Measurements from ENCODE around the gene CPSF4.

Gene CPSF4

DNA sequence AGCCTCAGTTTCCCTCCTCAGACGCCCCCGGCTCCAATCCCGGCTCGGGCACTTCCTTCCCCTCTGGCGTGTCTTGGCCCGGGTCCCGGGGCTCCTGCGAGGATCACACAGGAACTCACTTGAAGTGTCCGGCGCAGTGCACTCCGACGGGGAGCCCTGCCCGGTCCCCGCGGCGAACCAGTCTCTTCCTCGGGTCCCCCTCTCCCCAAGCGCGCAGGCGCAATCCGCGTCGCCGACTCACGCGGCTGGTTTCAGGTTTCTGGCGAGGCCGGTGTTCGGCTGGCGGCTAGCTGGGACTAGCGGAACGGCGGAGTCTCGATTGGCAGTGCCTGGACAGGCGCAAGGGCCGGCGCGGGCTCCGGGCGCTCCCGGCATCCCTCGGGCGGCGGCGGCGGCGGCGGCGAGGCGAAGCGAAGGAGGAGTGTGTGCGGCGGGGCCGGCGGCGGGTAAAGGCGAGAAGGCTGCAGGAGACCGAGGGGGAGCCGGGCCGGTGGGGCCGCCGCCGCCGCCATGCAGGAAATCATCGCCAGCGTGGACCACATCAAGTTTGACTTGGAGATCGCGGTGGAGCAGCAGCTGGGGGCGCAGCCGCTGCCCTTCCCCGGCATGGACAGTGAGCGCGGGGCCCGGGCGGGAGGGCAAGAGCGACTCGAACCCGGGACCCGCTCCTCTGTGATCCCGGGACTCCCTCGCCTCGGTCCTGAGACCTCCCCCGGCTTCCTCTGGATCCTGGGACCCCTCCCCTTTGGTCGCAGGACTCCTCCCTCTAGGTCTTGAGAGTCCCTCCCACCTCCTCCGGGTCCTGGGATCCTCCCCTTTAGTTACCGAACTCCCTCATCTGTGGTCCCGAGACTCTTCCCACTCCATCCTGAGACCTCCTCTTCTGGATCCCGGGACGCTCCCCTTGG lies at the start of gene CPSF4, which contains the start of gene PTCD1:
Gene CPSF4 (plus strand): TSS at position 371 of the 908 bp plus-strand sequence. CDS start 140 bp downstream, at position 511.
Gene PTCD1 (minus strand): TSS at position 226 of the 908 bp plus-strand sequence. CDS start 3,556 bp downstream, outside the sequence.
- DNase-seq, result peak; percentile 89 to 91

DNA sequence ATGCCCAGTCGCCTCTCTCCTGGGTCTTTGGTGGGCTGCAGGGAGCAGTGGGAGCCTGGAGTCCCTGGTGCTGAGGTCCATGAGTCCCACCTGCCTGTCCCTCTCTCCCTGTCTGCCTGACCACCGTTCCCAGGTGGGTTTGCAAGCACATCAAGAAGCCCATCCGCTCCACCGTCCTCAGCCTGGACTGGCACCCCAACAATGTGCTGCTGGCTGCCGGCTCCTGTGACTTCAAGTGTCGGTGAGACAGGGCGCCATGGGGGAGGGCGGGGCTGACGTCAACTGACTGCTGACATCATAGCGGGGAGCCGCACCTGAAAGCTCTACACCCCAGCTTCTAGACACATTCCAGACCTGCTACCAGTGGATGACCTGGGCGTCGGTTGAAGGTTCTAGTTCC lies 49.0 kb upstream of the CPSF4 start:
- no peak for DNase-seq

DNA sequence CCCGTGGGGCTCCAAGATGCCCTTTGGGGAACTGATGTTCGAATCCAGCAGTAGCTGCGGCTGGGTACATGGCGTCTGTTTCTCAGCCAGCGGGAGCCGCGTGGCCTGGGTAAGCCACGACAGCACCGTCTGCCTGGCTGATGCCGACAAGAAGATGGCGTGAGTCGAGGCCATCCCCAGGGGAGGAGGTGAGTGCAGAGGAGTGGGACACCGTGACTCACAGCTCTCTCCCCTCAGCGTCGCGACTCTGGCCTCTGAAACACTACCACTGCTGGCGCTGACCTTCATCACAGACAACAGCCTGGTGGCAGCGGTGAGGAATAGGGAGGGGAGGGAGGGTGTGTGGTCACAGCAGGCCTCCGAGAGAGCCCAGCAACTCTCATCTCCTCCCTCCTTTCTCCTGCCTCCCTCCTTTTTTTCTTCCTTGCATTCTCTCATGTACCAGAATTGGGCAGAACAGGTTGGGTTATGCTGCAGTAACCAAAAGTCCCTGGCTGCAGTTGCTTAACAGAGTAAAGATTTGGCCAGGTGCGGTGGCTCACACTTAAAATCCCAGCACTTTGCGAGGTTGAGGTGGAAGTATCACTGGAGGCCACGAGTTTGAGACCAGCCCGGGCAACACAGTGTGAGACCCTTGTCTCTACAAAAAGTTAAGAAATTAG lies 47.7 kb upstream of the CPSF4 start:
- no peak for DNase-seq

DNA sequence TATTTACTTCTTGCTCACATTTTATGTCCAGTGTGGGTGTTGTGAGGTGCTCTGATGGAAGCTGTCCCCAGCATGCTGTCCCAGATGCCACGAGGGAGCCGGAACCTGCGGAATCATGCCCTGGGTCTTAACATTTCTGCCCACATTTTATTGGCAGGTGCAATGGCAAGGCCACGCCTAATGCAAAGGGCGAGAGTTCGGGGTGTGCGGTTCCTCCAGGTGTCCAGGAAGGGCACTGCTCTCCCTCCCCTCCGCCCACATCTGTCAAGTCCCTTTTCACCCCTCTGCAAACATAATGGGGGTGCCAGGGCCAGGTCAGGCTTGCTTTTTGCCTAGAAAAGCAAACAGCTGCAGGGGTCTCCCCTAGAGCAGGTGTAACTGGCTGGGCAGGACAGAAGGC lies 46.7 kb upstream of the CPSF4 start:
- no peak for DNase-seq

DNA sequence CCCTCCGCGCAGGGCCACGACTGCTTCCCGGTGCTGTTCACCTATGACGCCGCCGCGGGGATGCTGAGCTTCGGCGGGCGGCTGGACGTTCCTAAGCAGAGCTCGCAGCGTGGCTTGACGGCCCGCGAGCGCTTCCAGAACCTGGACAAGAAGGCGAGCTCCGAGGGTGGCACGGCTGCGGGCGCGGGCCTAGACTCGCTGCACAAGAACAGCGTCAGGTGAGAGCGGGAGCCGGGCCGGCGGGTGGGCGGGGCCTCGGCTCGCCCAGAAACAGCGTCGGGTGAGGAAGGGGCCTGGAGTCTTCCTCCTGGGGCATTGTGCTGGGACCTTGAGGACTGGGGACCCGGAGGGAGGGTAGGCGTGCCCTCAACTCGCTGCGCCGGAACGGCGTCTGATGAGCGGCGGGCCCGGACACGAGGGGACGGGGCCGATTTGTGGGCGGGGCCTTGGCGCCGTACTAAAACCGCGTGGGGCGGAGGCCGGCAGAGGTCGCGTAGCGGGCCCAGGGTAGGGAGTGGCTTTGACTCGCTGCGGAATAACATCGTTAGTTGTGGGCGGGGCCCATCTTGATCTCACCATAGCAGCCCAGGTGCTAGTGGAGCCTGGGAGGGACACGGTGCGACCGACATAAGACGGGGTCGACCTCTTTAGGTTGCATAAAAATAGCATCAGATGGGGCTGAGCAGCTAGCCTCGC lies 45.9 kb upstream of the CPSF4 start:
- DNase-seq, result peak; percentile 77 to 81

DNA sequence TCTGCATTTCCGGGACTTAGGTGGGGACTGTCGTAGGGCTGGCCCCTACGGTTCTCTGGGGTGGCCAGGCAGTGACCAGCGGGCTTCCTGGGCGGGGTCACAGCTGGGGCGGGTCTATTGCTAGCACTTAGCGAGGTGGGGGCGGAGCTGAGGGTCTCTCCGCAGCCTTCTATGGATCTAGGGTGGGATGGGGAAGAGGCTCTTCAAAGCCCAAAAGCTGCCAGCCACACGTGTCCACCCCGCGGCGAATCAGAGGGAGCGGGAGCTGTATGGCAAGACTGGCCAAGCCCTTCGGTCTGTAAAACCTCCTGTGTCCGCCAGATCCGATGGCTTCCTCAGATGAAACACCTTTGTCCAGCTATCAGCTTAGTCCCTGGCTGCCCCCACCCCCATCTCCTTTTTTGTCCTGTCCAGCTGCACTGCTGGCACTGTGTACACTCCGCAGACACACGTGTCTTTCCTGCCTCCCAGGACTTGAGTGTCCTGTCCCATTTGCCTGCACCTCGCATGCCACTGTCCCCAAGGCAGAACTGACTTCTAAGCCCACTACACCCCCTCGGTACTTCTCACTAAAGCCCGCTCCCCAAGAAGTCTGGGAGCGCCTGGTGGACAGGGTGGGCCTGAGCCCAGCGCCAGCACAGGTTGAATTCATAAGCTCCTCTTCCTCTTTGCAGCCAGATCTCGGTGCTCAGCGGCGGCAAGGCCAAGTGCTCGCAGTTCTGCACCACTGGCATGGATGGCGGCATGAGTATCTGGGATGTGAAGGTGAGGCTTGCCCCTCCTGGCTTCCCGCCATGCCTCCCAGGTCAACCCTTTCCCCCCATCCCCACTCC lies 45.2 kb upstream of the CPSF4 start:
- DNase-seq, result no peak

DNA sequence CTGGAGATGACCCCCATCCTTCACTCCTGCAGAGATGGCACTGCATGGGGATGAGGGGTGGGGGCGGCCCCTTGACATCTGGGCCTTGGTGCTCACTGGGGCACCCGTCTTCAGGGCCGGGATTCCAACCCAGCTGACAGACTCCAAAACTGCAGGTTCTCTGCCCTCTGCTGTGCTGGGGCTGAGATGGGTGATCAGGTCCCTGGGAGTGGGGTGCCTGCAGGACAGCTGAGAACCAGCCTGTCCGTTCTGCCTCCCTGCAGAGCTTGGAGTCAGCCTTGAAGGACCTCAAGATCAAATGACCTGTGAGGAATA lies 44.6 kb upstream of the CPSF4 start:
- DNase-seq, result no peak

DNA sequence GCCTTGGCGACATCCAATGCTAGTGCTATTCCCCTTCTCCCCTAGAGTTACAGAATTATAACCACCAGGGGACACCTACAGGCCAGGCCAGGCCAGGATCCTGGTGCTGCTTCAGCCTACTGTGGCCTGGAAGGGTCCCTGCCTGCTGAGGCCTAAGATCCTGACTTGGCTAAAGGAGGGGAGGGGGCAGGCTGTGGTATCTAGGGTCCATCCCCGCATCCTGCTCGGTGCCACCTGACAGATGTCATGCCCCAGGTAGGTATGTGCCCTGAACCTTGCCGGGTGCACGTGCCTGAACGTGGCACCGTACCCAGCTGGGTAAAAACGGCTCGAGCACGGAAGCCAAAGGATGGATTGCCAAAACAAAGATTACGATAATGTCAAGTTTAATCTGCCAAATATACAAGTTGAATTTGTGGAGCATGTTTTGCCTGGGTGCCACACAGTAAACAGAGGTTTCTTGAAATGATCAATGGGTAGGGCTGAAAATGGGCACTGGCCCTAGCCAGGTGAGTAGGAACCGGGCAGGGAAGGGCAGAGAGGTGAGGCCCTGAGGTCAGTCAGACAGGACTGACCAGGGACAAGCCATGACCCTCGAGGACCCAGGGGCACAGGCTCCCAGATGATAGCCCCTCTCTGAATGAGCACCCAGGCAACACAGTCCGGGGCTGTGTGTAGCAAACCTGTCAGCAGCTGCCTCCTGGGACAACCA lies 43.0 kb upstream of the CPSF4 start:
- DNase-seq, result no peak

DNA sequence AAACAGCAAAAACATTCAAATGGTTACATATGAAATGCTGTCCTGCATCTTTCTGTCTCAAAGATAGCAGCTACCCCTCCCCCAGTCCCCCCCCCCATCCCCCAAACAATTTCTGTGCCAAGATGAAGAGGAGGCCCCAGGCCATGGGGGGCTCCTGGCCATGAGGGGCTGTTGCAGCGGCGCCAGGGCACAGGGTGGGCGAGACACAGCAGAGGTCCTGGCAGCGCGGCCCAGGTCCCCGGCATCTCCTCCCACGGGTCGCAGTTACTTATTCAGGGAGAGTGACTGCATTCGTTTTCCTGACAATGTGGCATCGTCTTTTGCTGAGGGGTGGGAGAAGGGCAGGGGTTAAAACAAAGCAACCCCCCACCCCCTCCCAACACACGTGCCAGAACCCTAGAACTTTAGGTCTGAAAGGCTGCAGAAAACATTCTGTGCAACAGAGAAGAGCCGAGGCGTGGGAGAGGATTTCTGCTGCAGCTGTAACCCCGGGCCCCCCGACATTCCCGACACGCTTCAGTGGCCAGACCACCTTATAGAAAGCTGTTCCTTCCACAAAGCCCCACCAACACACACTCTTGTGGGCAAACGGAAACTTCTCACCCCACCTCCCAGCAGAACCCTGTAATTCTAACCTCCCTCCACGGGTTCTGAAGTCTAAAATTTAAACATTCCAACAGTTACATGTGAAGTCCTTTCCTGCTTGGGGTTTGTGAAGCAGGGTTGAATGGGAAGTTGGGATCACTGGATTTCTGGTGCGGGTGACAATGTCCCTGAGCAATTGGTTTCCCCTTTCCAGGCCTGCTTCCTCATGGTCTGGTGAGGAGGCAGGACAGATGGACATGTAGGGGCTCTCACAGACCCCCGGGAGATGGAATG lies 42.1 kb upstream of the CPSF4 start:
- DNase-seq, result no peak

DNA sequence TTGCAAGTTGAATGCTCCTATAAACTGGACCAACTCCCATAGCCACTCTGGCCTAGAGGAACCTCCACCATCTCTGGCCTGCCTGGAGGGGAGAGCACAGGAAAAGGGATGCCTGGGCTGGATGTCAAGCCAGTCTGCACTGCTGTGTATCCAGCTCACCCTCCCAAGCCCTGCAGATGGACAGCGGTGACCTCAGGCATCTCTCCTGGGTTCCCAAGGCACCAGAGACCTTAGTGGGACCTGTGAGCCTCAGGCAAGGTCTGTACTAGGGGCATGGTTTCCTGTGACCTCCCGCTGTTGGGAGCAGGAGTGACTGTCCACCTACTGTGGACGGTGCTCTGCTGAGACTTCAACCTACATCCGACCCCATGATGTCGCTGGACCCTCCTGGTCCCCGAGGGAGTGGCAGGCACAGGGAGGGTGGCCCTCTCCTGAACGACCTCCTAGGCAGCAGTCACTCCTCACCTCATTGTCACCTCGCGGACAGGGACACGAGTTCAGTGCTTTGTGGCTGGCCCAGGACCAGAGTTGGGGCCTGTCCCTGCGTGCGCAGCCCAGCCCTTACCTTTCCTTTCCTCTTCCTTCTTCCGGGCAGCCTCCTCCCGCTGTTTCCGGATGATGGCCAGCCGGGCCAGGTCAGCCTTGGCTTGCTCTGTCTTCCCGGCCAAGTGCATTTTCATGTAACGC lies 41.3 kb upstream of the CPSF4 start:
- no peak for DNase-seq

DNA sequence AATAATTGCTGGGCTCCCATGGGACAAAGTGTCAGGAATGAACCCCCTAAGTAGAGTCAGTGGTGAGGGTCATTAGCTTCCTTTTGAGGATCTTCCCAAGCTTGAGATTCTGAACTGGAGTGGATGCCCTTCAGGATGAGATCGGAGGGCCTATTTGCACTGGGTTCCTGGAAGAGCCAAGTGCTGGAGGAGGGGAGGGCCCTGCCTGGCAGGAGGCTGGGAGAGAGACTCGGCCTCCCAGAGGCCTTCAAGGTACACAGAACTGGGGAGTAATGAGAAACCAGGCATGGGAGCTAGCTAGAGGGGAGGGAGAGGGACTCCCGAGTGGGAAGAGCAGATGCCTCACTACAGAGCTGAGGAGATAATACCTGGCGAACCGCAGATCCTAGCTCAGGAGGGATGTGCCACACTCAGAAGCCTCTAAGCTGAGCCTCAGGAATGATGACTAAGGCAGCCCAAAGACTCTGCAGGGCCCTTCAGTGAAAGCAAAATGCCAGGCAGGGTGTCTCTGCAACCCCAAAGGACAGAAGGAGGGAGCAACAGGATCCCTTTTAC lies 39.8 kb upstream of the CPSF4 start:
- no peak for DNase-seq

DNA sequence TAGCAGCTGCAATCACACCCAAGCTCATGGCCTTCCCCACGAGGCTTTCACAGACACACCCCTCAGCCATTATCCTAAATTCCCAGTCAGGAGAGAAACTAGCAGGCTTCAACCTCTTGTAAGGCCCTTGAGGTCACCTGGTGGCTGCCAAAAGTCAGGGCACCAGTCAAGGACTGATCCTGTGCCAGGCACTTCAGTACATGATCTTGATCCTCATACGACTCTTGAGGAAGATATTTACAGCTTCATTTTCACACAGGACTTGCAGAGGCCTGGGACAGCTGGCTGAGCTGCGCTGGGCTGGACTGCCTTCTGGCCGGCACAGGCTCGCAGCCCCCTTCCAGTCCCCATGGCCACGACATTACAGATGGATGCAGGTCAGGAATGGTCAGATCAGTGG lies 39.1 kb upstream of the CPSF4 start:
- no peak for DNase-seq

DNA sequence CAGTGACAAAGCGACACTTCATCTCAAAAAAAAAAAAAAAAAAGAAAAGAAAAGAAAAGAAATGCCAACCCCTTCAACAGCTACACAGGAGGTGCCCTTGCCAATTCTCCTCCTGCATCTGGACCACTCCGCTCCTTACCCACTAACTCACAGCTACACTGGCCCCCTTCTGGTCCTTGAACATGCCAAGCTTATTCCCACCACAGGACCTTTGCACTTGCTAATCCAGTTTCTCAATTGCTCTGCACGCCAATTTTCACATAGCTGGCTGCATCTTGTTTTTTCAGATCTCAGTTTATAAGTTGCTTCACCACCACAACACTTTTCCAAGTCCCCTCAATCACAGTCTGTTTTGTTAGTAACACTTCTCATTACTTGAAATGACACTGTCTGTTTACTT lies 35.9 kb upstream of the CPSF4 start:
- no peak for DNase-seq

DNA sequence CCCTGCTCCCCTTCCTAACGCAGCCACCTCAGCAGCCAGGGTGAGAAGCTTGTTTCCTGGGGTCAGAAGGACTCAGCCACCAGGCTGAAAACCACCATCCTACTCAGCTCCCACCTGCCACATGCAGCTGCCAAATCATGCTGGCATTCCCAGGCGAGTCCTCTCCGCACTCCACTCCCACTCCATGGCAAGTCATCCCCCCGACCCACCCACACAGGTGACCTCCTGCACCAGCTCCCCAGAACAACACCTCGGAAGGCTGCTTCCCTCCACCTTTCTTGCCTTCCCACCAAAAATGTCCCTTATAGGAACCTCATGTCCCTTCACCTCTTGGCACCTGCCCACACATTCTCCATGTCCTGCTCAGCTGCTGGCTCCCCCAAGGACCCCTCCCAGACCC lies 35.0 kb upstream of the CPSF4 start:
- DNase-seq, result no peak

DNA sequence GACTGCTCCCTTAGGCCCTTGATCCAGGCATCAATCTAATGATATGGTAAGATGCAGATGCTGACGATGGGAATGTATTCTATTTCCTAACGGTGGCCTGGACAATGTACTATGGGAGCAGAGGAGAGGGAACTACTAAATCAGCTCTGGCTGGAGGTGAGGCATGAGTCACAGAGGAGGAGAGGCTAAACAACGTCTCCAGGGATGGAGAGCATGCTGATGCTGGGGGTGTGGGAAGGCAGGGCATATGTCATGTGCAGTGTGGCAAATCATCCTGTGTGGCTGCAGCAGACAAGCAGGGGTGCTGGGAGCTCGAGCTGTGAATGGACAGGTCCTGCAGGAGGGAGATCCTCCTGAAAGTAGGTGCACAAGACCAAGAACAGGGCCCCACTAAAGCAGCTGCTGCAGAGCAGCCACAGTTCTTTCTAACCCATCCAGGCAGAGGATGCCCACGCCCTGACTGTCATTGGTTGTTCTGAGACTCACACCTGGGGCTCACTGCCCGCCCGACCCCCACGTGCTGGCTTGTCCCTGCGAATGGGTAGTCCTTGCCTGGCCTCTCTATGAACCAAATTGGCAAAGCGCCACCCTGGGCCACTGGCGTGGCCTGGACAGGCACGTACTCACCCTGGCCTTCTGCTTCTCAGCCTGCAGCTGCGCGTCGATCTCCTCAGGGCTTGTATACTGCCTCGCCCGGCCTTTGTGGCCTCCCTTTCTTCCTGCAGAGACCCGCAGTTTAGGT lies 34.3 kb upstream of the CPSF4 start:
- no peak for DNase-seq

DNA sequence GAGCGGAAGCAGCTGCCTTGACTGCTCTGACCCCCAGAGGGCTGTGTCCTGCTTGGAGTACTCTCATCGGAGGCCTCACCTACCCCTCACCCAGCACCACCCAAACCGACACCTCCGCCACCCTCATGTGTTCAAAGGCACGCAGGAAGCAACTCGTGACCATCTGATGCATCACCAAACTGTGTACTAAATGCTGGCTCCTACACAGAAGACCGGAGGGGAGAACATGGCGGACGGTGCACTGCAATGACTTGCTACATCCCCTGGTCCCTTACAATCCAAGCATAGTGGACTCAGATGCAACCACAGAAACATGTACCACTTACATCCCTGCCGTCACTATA lies 33.8 kb upstream of the CPSF4 start:
- no peak for DNase-seq

DNA sequence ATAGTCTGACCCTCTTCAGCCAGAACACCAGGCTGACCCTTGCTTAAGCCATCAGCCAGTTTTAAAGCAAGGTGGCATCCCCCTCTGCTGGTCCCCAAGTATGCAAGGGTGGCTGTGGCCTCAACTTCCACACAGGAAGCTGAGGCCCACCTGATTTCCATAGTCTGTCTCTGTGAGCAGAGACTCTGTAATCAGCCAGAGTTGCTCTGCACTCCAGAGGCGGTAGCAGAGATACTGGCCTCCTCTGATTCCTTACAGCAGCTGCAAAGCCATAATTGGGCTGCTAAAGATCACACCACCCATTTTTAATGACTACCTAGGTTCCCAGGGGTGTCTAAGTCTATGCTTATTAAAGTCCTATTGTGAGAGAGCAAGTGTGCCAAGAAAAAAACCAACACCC lies 32.2 kb upstream of the CPSF4 start:
- no peak for DNase-seq

DNA sequence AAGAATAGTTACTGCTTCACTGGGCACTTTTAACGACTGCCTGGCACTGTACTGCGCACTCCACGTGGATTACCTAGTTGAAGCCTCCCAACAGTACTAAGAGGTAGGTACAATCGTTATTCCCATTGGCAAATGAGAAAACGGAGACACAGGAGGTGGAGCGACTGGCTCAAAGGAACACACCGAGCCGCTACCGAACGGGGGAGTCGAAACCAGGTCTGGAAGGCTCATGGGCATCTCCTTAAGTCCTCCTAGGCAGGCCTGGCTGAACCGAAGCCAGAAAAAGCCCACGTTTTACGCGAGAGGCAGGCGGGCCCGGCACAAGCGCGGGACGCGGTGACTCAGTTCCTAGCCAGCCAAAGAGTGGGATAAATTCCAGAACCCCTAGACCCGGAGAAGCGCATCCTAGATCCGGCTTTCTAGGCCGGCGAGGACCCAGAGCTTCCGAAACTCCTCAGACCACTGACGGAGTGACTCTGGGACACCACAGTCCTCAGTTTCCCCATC lies 30.8 kb upstream of the CPSF4 start:
- peak; percentile 44 to 57 for DNase-seq
